Activated CD8-positive, alpha-beta memory T cell treated with anti-CD3 and anti-CD28 coated beads, Interleukin-2, amount 50 U/mL, for 24 hours (primary cell): ENCODE data around the gene HBEGF.

ENCODE experiments used
- DNase-seq: peaks from one replicate; pipeline ENCODE4 v3.0.0-alpha.2; 2020; ENCODE audit errors: extremely low read depth

Gene HBEGF

DNA sequence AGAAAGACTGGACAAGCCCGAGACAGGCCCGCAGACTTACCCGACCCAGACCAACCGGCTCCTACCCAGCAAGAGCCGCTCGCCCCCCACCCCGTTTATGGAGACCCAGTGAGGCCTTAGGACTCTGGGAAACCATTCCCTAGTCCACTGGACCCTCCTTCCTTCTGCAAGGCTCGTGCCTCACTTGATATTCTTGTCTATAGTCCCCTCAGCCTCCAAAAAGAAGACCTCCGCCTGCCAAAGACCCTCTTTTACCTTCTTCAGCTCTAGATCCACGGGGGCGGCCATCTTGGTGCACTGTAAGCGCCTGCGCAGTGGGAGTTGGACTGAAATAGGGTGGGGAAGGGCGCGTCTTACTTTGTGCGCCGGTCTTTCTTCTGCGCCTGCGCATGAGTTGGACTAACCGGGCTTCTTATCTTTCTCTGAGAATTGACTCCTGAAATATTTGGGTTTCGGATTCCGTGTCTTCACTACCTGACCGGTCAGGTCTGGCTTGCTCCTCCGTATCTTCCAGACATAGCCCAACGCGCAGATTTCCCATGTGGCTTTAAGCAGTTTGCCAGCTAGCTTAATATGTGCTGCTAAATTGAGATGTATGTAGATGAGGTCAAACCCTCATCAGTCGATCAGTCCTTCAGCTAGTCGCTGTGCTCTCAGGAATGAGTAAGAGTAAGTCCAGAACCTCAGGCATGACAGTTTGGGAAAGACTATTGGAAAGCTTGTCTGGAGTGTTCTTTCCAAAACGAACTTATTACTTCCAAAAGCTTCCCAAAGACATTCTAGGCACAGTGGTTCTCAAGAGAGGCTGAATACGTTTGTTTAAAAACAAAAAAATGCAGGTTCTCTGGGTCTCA is 43.4 kb downstream of the HBEGF start, which contains the start of gene PFDN1:
Gene PFDN1, minus strand, starts transcription at position 316 of the 854 bp plus-strand sequence. Its CDS starts 28 bp downstream, at position 288.
- DNase-seq: peak; percentile 82

DNA sequence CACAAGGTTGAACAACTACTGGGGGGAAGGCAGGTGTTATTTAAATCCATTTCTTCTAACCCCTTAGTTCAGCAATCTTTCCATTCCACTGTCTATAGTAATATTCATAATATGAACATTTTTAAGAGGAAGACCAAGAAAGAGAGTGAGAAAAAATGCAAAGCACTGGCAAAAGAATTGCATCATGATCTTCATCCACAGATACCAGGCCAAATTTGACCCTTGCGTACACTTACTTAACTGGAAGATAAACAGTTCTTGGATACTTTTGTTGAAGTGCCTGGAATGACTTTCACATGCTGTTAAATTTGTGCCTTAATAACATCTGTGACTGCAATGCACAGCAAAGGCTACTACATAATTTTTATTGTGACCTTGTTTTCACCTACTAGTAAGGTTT is 45.3 kb downstream of the HBEGF start:
- DNase-seq: no peak

DNA sequence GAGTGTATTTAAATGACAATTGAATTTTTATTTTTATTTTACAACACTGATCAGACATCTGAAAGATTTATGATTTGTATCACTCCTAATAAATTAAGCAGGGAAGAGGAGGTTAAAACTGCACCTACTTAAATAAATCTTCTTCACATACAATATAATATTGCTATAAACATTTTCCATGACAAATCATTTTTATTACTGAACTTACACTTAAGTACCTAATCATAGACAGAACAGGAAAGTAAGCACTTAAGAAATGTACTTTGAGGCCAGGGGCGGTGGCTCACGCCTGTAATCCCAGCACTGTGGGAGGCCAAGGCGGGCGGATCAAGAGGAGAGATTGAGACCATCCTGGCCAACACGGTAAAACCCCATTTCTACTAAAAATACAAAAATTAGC is 47.3 kb downstream of the HBEGF start:
- no peak for DNase-seq

DNA sequence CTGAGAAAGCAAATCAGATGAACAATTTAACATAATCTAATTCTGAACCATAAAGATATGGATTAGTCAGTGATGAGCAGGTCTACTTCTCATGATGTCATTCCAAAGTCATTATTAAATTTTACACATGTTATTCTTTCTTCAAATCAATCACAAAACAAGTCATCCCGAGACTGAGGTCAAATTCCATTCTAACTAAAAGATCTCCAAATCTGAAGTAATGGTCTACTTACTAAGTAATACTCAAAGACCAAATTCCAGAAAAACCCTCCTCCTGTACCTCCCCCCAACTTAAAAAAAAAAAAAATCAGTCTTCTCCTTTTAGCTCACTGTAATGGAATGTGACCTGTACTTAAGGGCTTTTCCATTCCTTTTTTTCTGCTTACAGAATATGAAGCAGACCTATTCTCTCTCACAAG is 48.2 kb downstream of the HBEGF start:
- no peak for DNase-seq

DNA sequence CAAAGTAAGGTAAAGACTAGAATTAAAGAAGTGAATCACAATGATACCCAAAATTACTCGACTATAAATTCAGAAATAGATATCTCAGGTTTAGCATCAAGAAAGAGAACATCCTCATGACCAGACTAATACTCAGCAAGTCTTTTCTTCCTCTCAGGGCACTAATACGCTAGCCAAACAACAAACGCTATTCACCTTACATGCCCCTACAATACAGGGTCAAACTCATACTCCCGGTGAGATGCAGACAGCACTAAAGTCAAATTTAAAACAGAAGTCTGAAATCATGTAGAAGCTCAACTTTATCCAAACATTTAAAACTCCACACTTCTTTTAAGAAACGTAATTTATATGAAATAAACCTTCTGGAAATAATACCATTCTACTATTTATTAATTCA is 49.1 kb downstream of the HBEGF start:
- no peak for DNase-seq

DNA sequence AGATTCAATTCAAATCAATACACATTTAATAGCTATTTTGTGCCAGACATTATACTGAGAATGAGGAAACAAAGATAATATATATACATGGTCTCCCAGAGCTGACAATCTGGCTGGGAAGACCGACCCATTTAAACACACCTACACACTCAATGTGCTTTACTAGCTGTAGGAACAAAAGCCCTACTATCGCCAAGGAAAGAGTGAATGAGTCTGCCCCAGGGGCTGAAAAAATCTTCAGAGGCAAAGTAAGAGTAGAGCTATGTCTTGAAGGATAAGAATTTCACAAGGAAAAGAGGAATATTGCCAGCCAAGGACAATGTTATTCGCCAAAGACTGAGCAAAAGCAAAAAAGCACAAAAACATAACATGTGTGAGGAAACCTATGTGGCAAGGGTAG is 50.1 kb downstream of the HBEGF start:
- DNase-seq: no peak

DNA sequence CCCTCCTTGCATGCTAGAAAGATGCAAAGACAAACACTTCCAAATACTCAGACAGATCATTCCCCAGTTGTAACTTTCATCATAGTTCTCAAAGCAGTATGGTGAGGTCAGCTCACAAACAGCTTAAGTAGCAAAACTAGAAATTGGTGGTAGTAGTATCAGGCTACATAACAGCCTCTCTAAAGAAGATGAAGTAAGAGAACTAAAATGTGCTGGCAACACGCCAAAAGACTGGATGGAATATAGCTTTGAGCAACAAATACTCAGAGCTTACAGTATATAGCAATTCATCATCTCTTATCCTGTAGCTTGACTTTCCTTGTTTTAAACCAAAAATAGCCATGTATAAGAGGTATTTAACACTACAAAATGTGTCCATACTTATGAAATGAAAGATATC is 51.0 kb downstream of the HBEGF start:
- no peak for DNase-seq

DNA sequence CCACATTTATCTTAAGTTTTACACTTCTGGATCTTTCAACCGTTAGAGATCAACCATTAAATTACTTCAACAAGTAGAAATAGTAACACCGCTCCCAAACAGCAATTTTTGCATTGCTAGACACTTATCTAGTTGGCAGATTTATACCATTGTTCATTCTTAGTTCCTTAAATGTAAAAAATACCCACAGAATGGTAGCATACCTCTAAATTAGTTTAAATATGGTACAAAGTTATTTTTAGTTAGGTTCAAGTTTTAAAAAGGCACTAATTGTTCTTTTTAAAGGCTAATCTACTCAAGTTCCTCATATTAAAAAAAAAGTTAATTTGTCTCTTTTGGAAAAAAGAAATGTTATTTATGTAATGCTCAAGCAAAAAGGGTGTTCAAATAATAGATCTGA is 51.6 kb downstream of the HBEGF start:
- DNase-seq: no peak

DNA sequence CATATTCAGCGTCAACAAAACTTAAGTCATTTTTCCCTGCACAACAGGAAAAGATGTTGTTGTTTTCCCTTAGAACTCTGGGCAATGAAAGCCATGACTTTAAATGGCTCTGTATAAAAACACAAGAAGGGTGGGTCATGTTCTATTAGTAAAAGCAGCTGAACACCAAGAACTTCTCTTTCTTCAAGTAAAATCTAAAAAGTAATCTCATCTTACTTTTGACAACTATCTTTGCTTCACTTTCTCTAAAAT is 52.6 kb downstream of the HBEGF start:
- DNase-seq: no peak

DNA sequence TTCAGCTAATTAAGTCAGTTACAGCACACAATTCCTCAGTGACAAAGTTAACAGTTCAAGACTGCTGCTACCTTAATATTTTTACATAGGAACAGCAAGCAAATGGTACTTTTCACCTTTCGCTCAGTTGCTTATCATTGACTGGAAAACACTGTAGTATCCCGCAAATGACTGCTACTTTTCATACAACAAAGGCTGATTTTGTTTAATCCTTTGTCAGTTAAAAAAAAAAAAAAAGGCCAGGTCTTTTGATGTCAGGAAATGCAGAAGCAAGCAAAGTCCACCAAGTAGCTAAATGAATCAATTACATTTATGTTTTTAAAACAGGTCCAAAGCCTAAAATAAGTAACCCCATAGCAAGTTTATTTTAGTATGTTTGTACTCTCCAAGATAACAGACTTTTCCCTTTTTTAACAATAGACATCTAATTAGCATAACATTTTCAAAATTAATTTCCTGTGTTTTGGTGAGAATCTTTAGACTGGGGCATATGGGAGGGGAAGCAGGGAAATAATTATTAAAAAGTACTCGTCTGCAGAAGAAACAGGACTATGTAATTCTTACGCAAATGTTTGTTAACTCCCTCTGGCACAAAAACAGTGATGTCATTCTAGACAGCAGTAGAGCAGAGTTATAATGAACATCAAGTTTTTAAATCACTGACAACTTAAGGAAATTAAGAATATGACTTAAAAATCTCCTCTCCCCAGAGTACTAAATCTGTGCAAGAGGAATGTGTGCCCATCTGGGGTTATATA is 53.1 kb downstream of the HBEGF start:
- no peak for DNase-seq

DNA sequence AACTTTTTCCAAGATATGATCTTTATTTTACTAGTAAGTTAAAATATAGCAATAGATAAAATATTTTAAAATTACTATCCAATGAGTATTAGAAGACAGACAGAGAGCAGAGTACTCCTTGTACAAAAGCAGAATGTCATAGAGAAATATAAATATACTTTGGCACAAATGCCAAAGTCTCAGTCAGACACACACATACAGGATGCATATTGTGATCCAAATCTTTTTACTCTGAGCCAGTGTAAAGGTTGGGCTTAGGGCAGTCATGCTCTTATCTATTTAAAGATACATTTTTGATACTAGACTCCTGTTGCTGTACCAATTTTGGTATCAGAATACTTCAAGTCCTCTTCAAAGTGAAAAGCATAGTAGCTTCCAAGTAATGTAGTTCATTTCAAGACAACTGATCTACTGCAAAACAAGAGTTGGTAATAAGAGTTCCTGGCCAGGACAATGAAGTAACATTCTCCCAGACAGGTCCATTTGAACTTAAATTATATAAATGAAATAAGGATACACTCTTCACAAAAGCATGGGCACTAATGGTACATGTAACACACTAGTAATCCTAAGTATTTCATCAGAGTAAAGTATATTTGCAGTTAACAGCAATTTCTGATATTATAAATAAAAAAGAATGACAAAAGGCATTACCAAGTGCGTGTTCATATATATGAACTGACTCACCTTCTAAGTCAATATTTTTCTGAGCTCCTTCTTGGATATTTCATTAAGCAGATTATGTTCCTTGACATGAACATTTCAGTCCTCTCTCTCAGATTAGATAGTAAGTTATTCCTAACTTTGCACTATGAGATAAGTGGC is 54.0 kb downstream of the HBEGF start:
- no peak for DNase-seq

DNA sequence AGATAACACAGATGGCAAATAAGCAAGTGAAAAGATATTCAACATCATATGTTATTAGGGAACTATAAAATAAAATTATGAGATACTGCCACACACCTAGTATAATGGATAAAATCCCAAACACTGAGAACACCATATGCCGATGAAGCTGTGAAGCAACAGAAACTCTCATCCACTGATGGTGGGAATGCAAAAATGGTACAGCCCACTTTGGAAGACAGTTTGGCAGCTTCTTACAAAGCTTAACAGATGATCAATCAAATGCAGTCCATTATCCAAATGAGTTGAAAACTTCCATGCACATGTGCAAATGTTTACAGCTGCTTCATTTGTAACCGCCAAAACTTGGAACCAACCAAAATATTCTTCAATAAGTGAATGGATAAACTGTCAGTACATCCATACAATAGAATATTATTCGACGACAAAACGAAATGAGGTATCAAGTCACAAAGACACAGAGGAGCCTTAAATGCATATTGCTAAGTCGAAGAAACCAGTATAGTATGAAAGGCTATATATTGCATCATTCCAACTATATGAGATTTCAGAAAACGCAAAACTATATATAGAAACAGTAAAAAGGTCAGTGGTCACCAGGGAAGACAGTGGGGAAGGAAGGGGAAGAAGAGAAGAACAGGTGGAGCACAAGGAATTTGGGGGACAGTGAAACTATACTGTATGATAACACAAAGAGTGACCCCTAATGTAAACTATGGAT is 58.4 kb downstream of the HBEGF start:
- DNase-seq: no peak

DNA sequence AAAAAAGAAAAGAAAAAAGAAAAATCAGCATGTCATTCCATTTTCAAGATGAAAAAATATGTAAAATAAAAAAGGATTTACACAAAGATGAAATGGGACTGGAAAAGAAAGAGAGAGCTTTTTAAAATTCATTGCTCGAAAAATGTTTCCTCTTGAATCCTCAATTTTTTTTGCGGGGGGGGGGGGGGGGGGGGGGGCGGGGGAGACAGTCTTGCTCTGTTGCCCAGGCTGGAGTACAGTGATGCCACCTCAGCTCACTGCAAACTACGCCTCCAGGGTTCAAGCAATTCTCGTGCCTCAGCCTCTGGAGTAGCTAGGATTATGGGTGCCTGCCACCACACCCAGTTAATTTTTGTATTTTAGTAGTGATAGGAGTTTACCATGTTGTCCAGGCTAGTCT is 60.0 kb downstream of the HBEGF start:
- no peak for DNase-seq

DNA sequence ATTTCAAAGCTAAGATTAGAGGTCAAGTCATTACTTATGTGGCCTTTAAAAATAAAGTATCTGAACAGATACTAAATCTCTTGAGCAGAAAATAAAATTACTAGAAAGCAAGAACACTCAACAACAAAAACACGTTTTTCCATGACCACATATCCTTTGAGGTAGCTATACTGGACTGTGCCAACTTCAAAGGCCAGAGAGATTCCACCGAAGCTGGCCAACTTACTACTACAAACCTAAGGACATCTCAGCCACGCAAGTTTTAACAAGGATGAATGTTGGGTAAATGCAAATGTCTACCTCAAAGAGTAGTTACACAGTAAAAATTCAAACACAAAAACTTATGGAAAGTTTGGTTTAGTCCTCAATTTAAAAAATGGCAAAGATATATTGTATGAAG is 62.4 kb downstream of the HBEGF start:
- no peak for DNase-seq
